HL-60/S4 treated with phorbol 12-myristate 13-acetate at 8.2 ng/mL for 4 days and 3 days (cell line): ENCODE results near the gene RDH13.
"Not testable (repeated sequence)": the region's sequence is repeated elsewhere in the genome, so short reads cannot be mapped to it uniquely, and the experiment has no call there.

Source experiments
- in situ Hi-C: fragments of 300-500 bp; cut with MboI; formaldehyde crosslinking; loops from 2 replicates; pipeline ENCODE4 v1.15.0; 2022; ENCODE audit warnings: low sequenced_read_pairs

Gene RDH13

GRCh38 chr19:55079400-55080038, 16.6 kb upstream of the RDH13 start:
- in situ Hi-C loops: no loop called here

GRCh38 chr19:55078996-55079395, 16.0 kb upstream of the RDH13 start:
- in situ Hi-C loops: no loop called here

DNA sequence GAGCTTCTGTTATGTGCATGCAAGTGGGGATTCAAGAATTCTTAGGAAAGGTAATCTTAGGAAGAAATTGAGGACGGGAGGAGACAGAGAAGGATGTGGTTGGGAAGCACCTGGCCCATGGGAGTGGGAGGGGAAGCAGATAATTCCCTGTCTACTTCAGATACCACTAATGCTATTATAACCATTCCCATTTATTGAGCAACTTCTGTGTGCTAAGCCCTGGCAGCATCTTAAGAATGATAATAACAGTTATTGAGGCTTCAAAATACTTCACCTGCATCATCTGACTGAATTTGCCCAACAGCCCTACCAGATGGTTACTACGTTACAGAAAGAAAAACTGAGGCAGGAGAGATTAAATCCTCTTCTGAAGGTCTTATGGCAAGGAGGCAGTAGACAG, 14.2 kb upstream of the RDH13 start:
- in situ Hi-C loops: no loop called here

GRCh38 chr19:55076321-55076720, 13.4 kb upstream of the RDH13 start:
- in situ Hi-C loops: no loop called here

DNA sequence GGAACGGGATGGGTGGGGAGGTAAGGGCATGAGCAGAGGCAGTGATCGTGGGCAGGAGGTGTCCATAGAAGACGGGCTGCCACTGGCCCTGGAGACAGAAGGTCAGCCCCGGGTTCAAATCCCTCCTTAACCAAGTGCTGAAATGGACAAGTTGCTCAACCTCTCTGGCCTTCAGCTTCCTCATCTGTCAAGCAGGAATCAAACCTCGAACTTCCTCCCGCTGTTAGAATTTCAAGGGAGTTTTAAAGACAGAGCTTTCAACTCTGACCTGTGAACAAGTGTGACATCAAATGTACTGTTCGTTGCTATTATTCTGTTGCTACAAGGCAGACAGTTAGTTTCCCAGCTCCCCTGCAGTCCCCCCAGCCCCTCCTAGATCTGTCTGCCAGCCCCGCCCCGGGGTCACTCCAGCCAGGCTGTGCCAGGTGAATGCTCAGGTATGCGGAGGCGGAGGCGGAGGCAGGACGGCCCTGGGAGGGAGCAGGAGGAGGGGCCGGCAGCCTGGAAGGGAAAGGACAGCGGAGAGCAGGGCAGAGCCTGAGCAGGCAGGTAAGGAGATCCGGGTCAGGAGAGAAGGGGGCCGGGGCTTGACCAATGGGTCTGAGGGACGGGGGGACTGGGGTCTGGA, 12.5 kb upstream of the RDH13 start, which contains the start of gene EPS8L1:
EPS8L1 (plus strand) TSS at position 499 of the 628 bp plus-strand sequence. CDS start 576 bp downstream, outside the sequence.
- in situ Hi-C loops: no loop called here

DNA sequence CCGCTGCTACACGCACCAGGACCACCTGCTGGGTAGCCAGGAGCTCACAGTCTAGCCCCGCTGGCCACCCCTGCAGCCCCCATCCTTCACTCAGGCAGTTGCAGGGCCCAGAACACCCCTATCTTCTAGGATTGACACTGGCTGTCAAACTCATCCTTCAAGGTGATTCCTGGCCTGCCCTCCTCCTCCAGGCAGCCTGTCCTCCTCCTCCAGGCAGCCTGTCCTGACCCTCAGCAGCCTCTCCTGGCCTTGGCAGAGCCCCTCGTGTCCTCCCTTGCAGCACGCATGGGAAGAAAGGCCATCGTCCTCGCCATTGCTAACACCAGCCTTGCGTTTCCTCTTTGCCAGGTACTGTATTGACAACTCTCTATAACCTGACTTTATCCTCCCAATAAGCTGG, 9.0 kb upstream of the RDH13 start:
- in situ Hi-C loops: no loop called here

GRCh38 chr19:55071129-55071502, 8.2 kb upstream of the RDH13 start:
- in situ Hi-C loops: no loop called here

GRCh38 chr19:55070466-55071128, 7.6 kb upstream of the RDH13 start:
- in situ Hi-C loops: no loop called here

DNA sequence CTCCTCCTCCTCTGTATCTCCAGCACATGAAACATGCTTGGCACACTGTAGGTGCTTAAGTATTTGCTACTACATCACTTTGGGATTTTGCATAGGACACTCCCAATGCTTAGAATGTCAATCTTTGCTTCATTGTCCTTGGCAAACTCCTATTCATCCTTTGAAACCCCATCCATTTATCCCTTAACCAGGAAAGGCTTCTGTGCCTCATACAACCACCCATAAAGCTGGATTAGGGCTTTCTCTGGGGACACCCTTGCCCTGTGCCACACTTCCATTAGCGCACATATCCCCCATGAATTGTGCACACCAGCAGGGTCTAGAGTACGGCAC, 6.9 kb upstream of the RDH13 start:
- in situ Hi-C loops: no loop called here

- in situ Hi-C loops: no loop called here
Measured at GRCh38 chr19:55068950-55069864, 6.3 kb upstream of the RDH13 start.

DNA sequence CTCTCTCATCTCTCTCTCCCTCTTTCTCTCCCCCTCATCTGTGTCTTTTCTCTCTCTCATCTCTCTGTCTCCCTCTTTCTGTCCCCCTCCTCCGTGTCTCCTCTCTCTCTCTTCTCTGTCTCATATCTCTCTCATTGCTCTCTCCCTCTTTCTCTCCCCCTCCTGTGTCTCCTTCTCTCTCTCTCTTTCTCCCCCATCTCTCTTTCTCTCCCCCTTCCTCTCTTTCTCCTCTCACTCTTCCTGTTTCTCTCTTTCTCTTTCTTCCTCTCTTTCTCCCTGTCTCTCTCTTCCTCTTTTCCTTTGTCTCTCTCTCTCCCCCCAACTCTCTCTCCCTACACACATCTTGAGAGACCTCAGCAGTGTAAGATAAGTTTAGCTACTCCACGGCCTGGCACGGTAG, 4.9 kb upstream of the RDH13 start:
- in situ Hi-C loops: no loop called here

DNA sequence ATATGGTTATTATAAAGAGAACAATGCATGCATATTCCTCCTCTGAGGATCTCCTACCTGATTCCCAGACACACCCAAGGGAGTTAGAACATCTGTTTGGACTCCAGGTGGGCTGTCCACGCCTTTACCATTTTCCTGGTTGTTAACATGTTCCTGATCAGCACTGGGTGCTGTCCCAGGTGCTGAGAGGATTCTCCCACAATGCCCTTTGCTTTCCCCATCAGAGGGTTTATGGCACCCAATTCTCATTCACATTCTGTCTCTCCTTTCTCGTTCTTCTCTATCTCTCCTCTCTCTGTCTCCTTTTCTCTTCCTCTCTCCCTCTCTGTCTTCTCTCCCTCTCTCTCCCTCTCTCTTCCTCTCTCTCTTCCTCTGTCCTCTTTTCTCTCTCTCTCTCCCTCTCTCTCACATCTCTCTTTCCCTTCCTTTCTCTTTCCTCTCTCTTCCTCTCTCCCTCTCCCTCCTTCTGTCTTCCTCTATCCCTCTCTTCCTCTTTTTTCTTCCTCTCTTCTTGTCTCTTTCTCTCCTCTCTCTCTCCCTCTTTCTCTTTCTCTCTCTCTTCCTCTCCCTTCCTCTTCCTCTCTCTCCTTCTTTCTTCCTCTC, 3.3 kb upstream of the RDH13 start:
- in situ Hi-C loops: no loop called here

DNA sequence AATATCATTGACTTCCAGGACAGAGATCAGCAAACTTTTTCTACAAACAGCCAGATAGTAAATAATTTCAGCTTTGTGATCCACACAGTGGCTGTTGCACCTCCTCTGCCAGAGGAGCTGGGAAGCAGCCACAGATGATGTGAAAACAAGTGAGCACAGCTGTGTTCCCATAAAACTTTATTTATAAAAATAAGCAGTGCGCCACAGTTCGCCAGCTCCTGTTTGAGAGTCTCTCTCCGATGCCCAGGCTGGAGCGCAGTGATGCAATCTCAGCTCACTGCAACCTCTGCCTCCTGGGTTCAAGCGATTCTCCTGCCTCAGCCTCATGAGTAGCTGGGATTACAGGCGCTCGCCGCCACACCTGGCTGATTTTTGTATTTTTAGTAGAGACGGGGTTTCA, 2.6 kb upstream of the RDH13 start:
- in situ Hi-C loops: not testable (repeated sequence)

- in situ Hi-C loops: no loop called here
Measured at GRCh38 chr19:55063492-55063843, 520 bp upstream of the RDH13 start.

DNA sequence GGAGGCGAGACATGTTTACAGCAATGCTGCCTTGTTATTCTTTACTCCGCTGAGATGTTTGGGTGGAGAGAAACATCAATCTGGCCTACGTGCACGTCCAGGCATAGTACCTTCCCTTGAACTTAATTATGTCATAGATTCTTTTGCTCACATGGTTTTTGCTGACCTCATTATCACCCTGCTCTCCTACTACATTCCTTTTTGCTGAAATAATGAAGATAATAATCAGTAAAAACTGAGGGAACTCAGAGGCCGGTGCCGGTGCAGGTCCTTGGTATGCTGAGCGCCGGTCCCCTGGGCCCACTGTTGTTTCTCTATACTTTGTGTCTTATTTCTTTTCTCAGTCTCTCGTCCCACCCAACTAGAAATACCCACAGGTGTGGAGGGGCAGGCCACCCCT, 2.7 kb downstream of the RDH13 start:
- in situ Hi-C loops: not testable (repeated sequence)

- in situ Hi-C loops: no loop called here
Measured at GRCh38 chr19:55058781-55059610, 4.0 kb downstream of the RDH13 start.

DNA sequence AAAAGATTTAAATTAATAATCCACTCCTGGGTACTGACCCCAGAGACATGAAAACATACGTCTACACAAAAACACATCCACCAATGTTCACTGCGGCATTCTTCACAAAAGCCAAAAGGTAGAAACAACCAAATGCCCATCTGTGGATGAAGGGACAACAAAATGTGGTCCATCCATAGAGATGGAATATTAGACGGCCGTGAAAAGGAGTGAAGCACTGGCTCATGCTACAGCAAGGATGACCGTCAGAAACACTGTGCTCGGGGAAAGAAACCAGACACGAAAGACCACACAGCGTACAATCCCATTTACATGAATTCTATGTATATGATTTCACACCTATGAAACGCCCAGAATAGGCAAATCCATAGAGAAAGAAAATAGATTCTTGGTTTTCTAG, 6.1 kb downstream of the RDH13 start:
- in situ Hi-C loops: no loop called here

GRCh38 chr19:55053735-55054134, 9.2 kb downstream of the RDH13 start:
- in situ Hi-C loops: no loop called here

DNA sequence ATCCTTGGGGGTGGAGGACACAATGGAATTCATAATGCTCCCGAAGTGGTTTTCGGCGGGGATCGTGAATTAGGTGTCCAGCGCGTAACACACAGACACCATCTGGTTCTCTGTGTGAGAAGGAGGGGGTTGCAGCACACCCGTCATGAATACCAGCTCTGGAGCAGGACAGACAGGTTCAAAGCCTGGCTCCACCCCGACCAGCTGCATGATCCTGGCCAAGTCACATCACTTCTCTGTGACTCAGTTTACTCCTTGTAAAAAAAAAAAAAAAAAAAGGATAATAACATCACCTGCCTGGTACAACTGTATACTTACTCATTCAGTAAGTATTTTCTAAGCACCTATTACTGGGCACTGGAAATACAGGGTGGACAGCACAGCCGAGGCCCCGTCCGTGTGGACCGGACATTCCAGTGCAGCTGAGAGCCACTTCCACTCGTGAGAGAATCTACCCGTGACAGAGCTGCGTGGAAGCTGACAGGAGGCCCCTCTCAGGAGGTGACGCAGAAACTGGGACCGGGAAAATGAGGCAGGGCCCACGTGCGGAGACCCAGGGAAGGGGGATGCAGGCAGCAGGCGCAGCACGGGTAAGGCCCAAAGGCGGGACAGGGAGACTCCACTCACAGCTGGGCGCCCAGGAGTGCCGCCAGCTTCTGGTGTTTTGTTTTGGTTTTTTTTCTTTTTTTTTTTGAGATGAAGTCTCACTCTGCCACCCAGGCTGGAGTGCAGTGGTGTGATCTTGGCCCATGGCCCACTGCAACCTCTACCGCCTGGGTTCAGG, 12.0 kb downstream of the RDH13 start:
- in situ Hi-C loops: no loop called here
